AG09309 (cell line): ENCODE measurements around the gene NIN.
A peak's percentile ranks its signal among the peaks of the same experiment; 100 is the strongest.

Experiments
- DNase-seq: peaks from one replicate; pipeline ENCODE4 v3.0.0-alpha.2; 2010; ENCODE audit warnings: low read depth
- H3K4me3 ChIP-seq: 2 replicates; pipeline ENCODE4 v1.5.1; 2011; ENCODE audit warnings: mild to moderate bottlenecking, low read depth, low read length, moderate library complexity; ENCODE audit not compliant: control insufficient read depth
- CTCF ChIP-seq: IDR thresholded peaks from 2 replicates; pipeline ENCODE4 v1.5.1; 2011; ENCODE audit warnings: mild to moderate bottlenecking, low read depth, low read length, inconsistent platforms; ENCODE audit not compliant: insufficient read depth, control insufficient read depth; ENCODE audit errors: missing control alignments

NIN gene

GRCh38 chr14:50728836-50729235 is 102.1 kb downstream of the NIN start:
- no peak for DNase-seq
- no peak overlapping the region for H3K4me3 ChIP-seq
- TF ChIP-seq CTCF = no peak

- TF ChIP-seq CTCF = no peak
- DNase-seq = peak; percentile 93
- no peak overlapping the region for H3K4me3 ChIP-seq
These were observed 104.4 kb downstream of the NIN start for GRCh38 chr14:50726372-50727107.

GRCh38 chr14:50725761-50726160 is 105.2 kb downstream of the NIN start:
- DNase-seq = no peak
- no peak overlapping the region for H3K4me3 ChIP-seq
- TF ChIP-seq CTCF = no peak

GRCh38 chr14:50719911-50720759 is 110.8 kb downstream of the NIN start:
- no peak for DNase-seq
- TF ChIP-seq CTCF = no peak
- no peak overlapping the region for H3K4me3 ChIP-seq

- no peak for DNase-seq
- no peak overlapping the region for H3K4me3 ChIP-seq
- no peak for TF ChIP-seq CTCF
These were observed 112.0 kb downstream of the NIN start for GRCh38 chr14:50718949-50719348.

GRCh38 chr14:50717811-50718210 is 113.2 kb downstream of the NIN start:
- TF ChIP-seq CTCF = no peak
- no peak for DNase-seq
- no peak overlapping the region for H3K4me3 ChIP-seq
